Suprapubic skin (tissue), 4 donors: ENCODE measurements around the gene ANKRD11. TPM values are rescaled to one million over a fixed set of nuclear protein-coding genes. Genes with fewer than 3 reads are reported as not detected.

Source experiments
- DNase-seq, 2 donors: peaks; one replicate each; pipeline ENCODE4 v3.0.0-alpha.2; 2019; ENCODE audit warnings: low spot score in 2 of 2
- H3K27ac ChIP-seq: fragments of 200-600 bp; sonication (generic); one replicate; pipeline ENCODE4 v1.5.1; 2019
- H3K27me3 ChIP-seq: fragments of 200-600 bp; sonication (generic); one replicate; pipeline ENCODE4 v1.5.1; 2019
- H3K36me3 ChIP-seq: fragments of 200-600 bp; sonication (generic); one replicate; pipeline ENCODE4 v1.5.1; 2019
- H3K4me1 ChIP-seq: fragments of 200-600 bp; sonication (generic); one replicate; pipeline ENCODE4 v1.5.1; 2019
- H3K4me3 ChIP-seq: fragments of 200-600 bp; sonication (generic); one replicate; pipeline ENCODE4 v1.5.1; 2019; ENCODE audit warnings: mild to moderate bottlenecking
- H3K9me3 ChIP-seq: fragments of 200-600 bp; sonication (generic); one replicate; pipeline ENCODE4 v1.5.1; 2019
- CTCF ChIP-seq, 2 donors: fragments of 200-600 bp in 1 of 2; fragments of 450-650 bp in 1 of 2; sonication (generic) in 1 of 2; IDR thresholded peaks; one replicate each; pipeline ENCODE4 v1.5.1; 2016 to 2019; ENCODE audit warnings: antibody characterized with exemption in 2 of 2, mild to moderate bottlenecking in 1 of 2, moderate library complexity in 1 of 2
- EP300 ChIP-seq: sonication (generic); formaldehyde crosslinking; IDR thresholded peaks from one replicate; pipeline ENCODE4 v1.6.1; 2017; ENCODE audit warnings: antibody characterized with exemption
- POLR2A ChIP-seq, 2 donors: fragments of 450-650 bp; IDR thresholded peaks; one replicate each; pipeline ENCODE4 v1.6.1; 2017; ENCODE audit warnings: antibody characterized with exemption in 2 of 2, mild to moderate bottlenecking in 2 of 2, moderate library complexity in 2 of 2
- POLR2AphosphoS5 ChIP-seq, 3 donors: sonication (generic); formaldehyde crosslinking; IDR thresholded peaks; one replicate each; pipeline ENCODE4 v1.6.1; 2017; ENCODE audit warnings: antibody characterized with exemption in 3 of 3
- WGBS: methylation state at CpG from one replicate; pipeline ENCODE4 v1.1.5; 2018; 5-methylcytosine and 5-hydroxymethylcytosine counted together
- total RNA-seq, 4 donors: library from RNA; depleted of rRNA; stranded (reverse); fragments of >200 nt; gene quantifications; one replicate each; pipeline ENCODE4 v1.1.0, GENCODE V29; 2016

Gene ANKRD11
- total RNA-seq, 4 donors from 2014 or later = 85.4 to 212 (median 127) TPM

GRCh38 chr16:89289428-89290395 lies 200.6 kb downstream of the ANKRD11 start:
- Histone ChIP-seq H3K27me3 (no peaks in the 10 kb centered on the region), H3K27ac (no peak overlapping the region), H3K4me1 (peaks cover 6% of the 10 kb centered on the region), H3K36me3 (peaks cover 53% of the 10 kb centered on the region), H3K4me3 (no peak overlapping the region), H3K9me3 (no peaks in the 10 kb centered on the region)
- DNase-seq = no peak
- TF ChIP-seq CTCF (IDR thresholded peaks at IDR 0.05) (peak; percentile 39 to 79), POLR2AphosphoS5 (IDR thresholded peaks at IDR 0.05) (no peak)
- WGBS = 76% methylated on average over 22 of the region's 25 CpGs

DNA sequence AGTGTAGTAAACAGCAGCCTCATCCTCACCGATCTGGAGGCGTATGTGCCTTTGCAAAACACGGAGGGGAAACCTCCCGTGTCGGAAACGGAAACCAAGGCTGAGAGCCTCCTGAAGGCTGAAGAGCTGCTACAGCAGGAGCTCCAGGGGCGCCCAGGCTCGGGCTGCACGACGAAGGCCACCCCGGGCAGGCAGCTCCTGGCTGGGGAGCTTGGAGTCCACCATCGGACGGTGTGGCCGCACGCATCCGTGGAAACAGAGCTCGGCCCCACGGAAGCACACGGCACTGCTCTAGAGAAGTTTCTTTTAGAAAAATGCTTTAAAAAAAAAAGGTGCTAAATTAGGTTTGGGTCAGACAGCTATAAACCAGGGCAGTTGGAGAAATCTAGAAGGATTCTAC lies 201.4 kb downstream of the ANKRD11 start:
- Histone ChIP-seq H3K4me1 (peaks cover 3% of the 10 kb centered on the region), H3K4me3 (no peak overlapping the region), H3K27me3 (no peaks in the 10 kb centered on the region), H3K9me3 (no peaks in the 10 kb centered on the region), H3K36me3 (peaks cover 61% of the 10 kb centered on the region), H3K27ac (no peak overlapping the region)
- DNase-seq = no peak
- no peak for TF ChIP-seq POLR2A (IDR thresholded peaks at IDR 0.05)
- TF ChIP-seq CTCF (IDR thresholded peaks at IDR 0.05) = no peak
- no peak for TF ChIP-seq EP300
- no peak for TF ChIP-seq POLR2AphosphoS5 (IDR thresholded peaks at IDR 0.05)
- WGBS = 94% methylated on average over 19 of the region's 19 CpGs

DNA sequence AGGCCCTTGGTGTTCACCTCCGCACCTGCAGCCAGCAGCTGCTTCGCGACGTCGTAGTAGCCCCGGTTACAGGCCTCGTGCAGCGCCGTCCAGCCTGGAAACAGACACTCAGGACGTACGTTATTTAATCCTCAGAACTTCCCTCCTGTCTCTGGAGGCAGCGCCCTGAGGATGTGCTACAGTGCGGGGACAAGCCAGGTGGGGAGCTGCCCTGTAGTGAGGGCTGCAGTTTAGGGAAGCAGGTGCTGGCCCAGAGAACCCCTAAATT lies 201.8 kb downstream of the ANKRD11 start:
- Histone ChIP-seq H3K4me3 (no peak overlapping the region), H3K36me3 (peaks cover 65% of the 10 kb centered on the region), H3K4me1 (no peaks in the 10 kb centered on the region), H3K27me3 (no peaks in the 10 kb centered on the region), H3K27ac (no peak overlapping the region), H3K9me3 (no peaks in the 10 kb centered on the region)
- DNase-seq = no peak
- 90% methylated on average over 9 of the region's 13 CpGs for WGBS
- TF ChIP-seq CTCF (IDR thresholded peaks at IDR 0.05) (no peak), POLR2A (IDR thresholded peaks at IDR 0.05) (no peak), POLR2AphosphoS5 (IDR thresholded peaks at IDR 0.05) (no peak), EP300 (no peak)

DNA sequence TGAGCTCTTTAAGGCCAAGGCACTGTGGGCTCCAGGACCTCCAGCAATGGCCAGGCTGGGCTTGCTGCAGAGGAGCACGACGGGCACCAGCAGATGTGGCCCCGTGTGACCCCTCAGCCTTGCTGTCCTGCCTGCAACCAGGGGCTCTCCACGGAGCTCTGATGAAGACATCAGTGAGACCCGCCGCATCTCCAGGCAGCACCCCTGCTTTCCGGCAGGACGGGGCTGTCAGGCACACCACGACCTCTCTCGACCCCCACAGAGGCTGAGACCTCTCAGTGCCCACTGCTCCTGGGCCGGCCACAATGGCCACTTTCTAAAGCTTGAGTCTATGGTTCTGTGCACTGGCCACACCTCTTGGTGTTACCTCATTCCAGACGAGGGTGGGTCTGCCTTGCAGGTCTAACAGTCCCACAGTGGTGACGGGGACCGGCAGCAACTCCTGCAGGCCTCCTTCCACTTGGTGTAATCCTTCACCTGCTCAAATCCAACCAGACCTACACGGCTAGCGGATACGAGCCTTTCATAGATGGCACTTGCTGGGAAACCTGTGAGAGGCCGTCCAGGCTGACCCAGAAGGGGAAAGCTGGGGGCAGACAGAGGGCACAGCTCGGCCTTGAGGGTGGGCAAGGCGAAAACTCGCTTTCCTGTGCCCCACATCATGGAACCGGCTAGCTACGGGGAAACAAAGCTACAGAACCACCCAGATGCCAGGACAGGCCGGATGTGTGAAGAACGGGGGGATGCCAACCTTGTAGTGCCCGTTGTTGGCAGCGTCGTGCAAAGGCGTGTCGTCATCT lies 202.4 kb downstream of the ANKRD11 start:
- Histone ChIP-seq H3K27ac (no peak overlapping the region), H3K4me1 (no peaks in the 10 kb centered on the region), H3K27me3 (no peaks in the 10 kb centered on the region), H3K36me3 (peaks cover 71% of the 10 kb centered on the region), H3K4me3 (no peak overlapping the region), H3K9me3 (no peaks in the 10 kb centered on the region)
- DNase-seq = no peak
- no peak for TF ChIP-seq POLR2AphosphoS5 (IDR thresholded peaks at IDR 0.05)
- TF ChIP-seq CTCF (IDR thresholded peaks at IDR 0.05) = no peak
- TF ChIP-seq POLR2A (IDR thresholded peaks at IDR 0.05) = no peak
- no peak for TF ChIP-seq EP300
- 98% methylated on average over 15 of the region's 30 CpGs for WGBS

- peaks cover 90% of the 10 kb centered on the region for H3K36me3 ChIP-seq
- no peaks in the 10 kb centered on the region for H3K9me3 ChIP-seq
- no peaks in the 10 kb centered on the region for H3K27me3 ChIP-seq
- no peak for DNase-seq
- no peaks in the 10 kb centered on the region for H3K4me1 ChIP-seq
- no peak overlapping the region for H3K4me3 ChIP-seq
- H3K27ac ChIP-seq = no peak overlapping the region
- 94% methylated on average over 23 of the region's 25 CpGs for WGBS
- TF ChIP-seq CTCF (IDR thresholded peaks at IDR 0.05) (no peak), EP300 (no peak), POLR2AphosphoS5 (IDR thresholded peaks at IDR 0.05) (no peak), POLR2A (IDR thresholded peaks at IDR 0.05) (no peak)
These were observed 204.3 kb downstream of the ANKRD11 start for GRCh38 chr16:89286096-89286495.
